ENCODE data around the gene TTC34. TPM values are rescaled to one million over a fixed set of nuclear protein-coding genes. Genes with fewer than 3 reads are reported as not detected.

Gene TTC34
- total and polyA plus RNA-seq, 2 experiments from 2014 or later, result 0.08 to 0.35 TPM

DNA sequence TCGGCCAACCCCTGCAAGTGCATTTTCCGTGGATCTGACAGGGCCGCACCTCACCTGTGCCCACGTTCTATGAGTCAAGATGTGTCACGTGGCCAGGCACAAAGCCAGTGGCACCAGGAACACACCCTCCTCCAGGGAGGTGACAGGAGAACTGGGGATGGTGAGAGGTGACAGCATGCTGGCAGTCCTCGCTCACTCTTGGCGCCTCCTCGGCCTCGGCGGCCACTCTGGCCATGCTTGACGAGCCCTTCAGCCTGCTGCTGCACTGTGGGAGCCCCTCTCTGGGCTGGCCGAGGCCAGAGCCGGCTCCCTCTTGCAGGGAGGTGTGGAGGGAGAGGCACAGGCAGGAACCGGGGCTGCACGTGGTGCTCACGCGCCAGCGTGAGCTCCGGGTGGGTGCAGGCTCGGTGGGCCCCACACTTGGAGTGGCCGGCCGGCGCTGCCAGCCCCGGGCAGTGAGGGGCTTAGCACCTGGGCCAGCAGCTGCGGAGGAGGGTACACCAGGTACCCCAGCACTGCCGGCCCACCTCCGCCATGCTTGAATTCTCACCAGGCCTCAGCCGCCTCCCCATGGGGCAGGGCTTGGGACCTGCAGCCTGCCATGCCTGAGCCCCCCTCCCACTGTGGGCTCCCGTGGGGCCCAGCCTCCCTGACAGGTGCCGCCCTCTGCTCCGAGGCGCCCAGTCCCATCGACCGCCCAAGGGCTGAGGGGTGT is 11.6 kb upstream of the TTC34 start (continued):
- TF ChIP-seq EZH2phosphoT487 (IDR thresholded peaks at IDR 0.05; ENCODE audit: unreplicated experiment) (no peak), POLR2AphosphoS5 (IDR thresholded peaks at IDR 0.05; ENCODE audit: low read depth) (no peak), STAT1 (IDR thresholded peaks at IDR 0.05; ENCODE audit: unreplicated experiment) (no peak), ZNF114 (CRISPR knock-in tag; IDR thresholded peaks at IDR 0.05) (no peak), ETS1 (IDR thresholded peaks at IDR 0.05) (no peak)
- TF ChIP-seq, protein P1, sequence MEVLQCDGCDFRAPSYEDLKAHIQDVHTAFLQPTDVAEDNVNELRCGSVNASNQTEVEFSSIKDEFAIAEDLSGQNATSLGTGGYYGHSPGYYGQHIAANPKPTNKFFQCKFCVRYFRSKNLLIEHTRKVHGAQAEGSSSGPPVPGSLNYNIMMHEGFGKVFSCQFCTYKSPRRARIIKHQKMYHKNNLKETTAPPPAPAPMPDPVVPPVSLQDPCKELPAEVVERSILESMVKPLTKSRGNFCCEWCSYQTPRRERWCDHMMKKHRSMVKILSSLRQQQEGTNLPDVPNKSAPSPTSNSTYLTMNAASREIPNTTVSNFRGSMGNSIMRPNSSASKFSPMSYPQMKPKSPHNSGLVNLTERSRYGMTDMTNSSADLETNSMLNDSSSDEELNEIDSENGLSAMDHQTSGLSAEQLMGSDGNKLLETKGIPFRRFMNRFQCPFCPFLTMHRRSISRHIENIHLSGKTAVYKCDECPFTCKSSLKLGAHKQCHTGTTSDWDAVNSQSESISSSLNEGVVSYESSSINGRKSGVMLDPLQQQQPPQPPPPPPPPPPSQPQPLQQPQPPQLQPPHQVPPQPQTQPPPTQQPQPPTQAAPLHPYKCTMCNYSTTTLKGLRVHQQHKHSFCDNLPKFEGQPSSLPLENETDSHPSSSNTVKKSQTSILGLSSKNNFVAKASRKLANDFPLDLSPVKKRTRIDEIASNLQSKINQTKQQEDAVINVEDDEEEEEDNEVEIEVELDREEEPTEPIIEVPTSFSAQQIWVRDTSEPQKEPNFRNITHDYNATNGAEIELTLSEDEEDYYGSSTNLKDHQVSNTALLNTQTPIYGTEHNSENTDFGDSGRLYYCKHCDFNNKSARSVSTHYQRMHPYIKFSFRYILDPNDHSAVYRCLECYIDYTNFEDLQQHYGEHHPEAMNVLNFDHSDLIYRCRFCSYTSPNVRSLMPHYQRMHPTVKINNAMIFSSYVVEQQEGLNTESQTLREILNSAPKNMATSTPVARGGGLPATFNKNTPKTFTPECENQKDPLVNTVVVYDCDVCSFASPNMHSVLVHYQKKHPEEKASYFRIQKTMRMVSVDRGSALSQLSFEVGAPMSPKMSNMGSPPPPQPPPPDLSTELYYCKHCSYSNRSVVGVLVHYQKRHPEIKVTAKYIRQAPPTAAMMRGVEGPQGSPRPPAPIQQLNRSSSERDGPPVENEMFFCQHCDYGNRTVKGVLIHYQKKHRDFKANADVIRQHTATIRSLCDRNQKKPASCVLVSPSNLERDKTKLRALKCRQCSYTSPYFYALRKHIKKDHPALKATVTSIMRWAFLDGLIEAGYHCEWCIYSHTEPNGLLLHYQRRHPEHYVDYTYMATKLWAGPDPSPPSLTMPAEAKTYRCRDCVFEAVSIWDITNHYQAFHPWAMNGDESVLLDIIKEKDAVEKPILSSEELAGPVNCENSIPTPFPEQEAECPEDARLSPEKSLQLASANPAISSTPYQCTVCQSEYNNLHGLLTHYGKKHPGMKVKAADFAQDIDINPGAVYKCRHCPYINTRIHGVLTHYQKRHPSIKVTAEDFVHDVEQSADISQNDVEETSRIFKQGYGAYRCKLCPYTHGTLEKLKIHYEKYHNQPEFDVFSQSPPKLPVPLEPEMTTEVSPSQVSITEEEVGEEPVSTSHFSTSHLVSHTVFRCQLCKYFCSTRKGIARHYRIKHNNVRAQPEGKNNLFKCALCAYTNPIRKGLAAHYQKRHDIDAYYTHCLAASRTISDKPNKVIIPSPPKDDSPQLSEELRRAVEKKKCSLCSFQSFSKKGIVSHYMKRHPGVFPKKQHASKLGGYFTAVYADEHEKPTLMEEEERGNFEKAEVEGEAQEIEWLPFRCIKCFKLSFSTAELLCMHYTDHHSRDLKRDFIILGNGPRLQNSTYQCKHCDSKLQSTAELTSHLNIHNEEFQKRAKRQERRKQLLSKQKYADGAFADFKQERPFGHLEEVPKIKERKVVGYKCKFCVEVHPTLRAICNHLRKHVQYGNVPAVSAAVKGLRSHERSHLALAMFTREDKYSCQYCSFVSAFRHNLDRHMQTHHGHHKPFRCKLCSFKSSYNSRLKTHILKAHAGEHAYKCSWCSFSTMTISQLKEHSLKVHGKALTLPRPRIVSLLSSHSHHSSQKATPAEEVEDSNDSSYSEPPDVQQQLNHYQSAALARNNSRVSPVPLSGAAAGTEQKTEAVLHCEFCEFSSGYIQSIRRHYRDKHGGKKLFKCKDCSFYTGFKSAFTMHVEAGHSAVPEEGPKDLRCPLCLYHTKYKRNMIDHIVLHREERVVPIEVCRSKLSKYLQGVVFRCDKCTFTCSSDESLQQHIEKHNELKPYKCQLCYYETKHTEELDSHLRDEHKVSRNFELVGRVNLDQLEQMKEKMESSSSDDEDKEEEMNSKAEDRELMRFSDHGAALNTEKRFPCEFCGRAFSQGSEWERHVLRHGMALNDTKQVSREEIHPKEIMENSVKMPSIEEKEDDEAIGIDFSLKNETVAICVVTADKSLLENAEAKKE (CRISPR knock-in tag; IDR thresholded peaks at IDR 0.05), result no peak

DNA sequence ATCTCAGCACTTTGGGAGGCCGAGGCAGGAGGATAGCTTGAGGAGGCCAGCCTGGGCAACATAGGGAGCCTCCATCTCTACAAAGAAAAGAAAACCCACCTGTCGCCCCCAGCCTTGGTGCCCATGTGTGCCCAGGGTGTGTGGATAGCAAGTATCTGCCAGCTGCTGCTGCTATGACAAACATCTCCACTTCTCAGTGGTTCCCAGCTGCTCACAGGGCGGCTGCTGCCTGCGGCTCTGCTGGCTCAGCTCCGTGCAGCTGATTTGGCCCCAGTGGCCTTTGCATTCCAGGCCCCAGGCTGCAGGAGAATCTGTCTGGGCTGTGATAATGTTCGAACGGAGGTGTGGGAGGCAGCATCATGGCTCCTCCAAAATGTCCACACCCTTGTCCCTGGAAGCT is 10.6 kb upstream of the TTC34 start:
- Histone ChIP-seq H3K27ac (ENCODE audit: low read depth) (no peak overlapping the region), H3K36me3 (ENCODE audit: insufficient read depth) (no peaks in the 10 kb centered on the region), H3K9me2 (ENCODE audit: insufficient read depth) (no peaks in the 10 kb centered on the region), H3K4me1 (ENCODE audit: insufficient read depth) (no peaks in the 10 kb centered on the region), H2AFZ (no peak overlapping the region), H3K4me3 (no peak overlapping the region), H4K20me1 (replicated peaks; ENCODE audit: insufficient read depth) (no peaks in the 10 kb centered on the region), H3K4me2 (no peak overlapping the region), H3K79me2 (replicated peaks; ENCODE audit: insufficient read depth) (no peaks in the 10 kb centered on the region), H3F3A (replicated peaks; ENCODE audit: low read depth) (no peaks in the 10 kb centered on the region), H3K27me3 (ENCODE audit: insufficient read depth) (no peaks in the 10 kb centered on the region)
- Mint-ChIP-seq H3K4me1 (no peaks in the 10 kb centered on the region), H3K27ac (no peak overlapping the region), H3K9me3 (peaks cover 76% of the 10 kb centered on the region), H3K27me3 (ENCODE audit: insufficient read depth, low read depth, poor library complexity) (no peaks in the 10 kb centered on the region), H3K4me3 (no peak overlapping the region), H3K36me3 (ENCODE audit: low read depth) (peaks cover 14% of the 10 kb centered on the region; the same call in 2 of the 3 replicates)
- ATAC-seq (no peak), DNase-seq (ENCODE audit: low spot score) (no peak)
- TF ChIP-seq ZNF331 (CRISPR knock-in tag; IDR thresholded peaks at IDR 0.05; ENCODE audit: low read depth) (no peak), ETS1 (IDR thresholded peaks at IDR 0.05) (no peak), POLR2AphosphoS5 (IDR thresholded peaks at IDR 0.05; ENCODE audit: low read depth) (no peak), JUNB (IDR thresholded peaks at IDR 0.05; ENCODE audit: unreplicated experiment) (no peak), EZH2 (IDR thresholded peaks at IDR 0.05; ENCODE audit: low read depth, unreplicated experiment) (no peak), NANOG (IDR thresholded peaks at IDR 0.05; ENCODE audit: borderline replicate concordance) (no peak)
- TF ChIP-seq, protein P2, sequence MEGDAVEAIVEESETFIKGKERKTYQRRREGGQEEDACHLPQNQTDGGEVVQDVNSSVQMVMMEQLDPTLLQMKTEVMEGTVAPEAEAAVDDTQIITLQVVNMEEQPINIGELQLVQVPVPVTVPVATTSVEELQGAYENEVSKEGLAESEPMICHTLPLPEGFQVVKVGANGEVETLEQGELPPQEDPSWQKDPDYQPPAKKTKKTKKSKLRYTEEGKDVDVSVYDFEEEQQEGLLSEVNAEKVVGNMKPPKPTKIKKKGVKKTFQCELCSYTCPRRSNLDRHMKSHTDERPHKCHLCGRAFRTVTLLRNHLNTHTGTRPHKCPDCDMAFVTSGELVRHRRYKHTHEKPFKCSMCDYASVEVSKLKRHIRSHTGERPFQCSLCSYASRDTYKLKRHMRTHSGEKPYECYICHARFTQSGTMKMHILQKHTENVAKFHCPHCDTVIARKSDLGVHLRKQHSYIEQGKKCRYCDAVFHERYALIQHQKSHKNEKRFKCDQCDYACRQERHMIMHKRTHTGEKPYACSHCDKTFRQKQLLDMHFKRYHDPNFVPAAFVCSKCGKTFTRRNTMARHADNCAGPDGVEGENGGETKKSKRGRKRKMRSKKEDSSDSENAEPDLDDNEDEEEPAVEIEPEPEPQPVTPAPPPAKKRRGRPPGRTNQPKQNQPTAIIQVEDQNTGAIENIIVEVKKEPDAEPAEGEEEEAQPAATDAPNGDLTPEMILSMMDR (conservative IDR thresholded peaks at IDR 0.05; ENCODE audit: low read depth in 2 of 2), result no peak
